Endothelial cell of umbilical vein (primary cell): ENCODE measurements around the gene NKX3-2. TPM values are rescaled to one million over a fixed set of nuclear protein-coding genes. Genes with fewer than 3 reads are reported as not detected.

Experiments used
- BruUV-seq: library from RNA; stranded (reverse); fragments of 400-500 nt; replicated peaks from 2 replicates; lab custom pipeline; 2021; lab: Mats Ljungman, UMichigan
- CTCF ChIA-PET: fragments of 300-600, 350-600 bp; sonication (Branson Sonifier 250); formaldehyde crosslinking; loops from one replicate; lab custom pipeline; 2021; ENCODE audit warnings: antibody characterized with exemption, inconsistent platforms; lab: Charles Lee
- POLR2A ChIA-PET: fragments of 300-600, 350-600 bp; sonication (Branson Sonifier 250); formaldehyde crosslinking; loops from one replicate; lab custom pipeline; 2021; ENCODE audit warnings: antibody characterized with exemption, inconsistent platforms; lab: Charles Lee
- DNase-seq: peaks from one replicate; pipeline ENCODE4 v3.0.0-alpha.2; 2011; ENCODE audit warnings: low read depth, low spot score
- FAIRE-seq: peaks from 2 replicates; lab custom pipeline; 2011; peaks lifted over from hg19 to GRCh38; lab: Jason Lieb, UNC
- H2AFZ ChIP-seq: 2 replicates; pipeline ENCODE4 v1.6.0; 2012; ENCODE audit warnings: low read depth, low read length, control low read depth, inconsistent platforms
- H3K27ac ChIP-seq: 2 replicates; pipeline ENCODE4 v1.5.1; 2011; ENCODE audit warnings: low read depth, mild to moderate bottlenecking, control low read depth, low read length, moderate library complexity; ENCODE audit not compliant: insufficient read depth
- H3K27me3 ChIP-seq, 2 experiments: 2 replicates each; pipeline versions ENCODE4 v1.6.0 to v1.6.1; 2011; ENCODE audit warnings: low read length in 2 of 2, mixed read lengths in 1 of 2; ENCODE audit not compliant: control insufficient read depth in 2 of 2, insufficient read depth in 2 of 2
- H3K36me3 ChIP-seq, 2 experiments: 2 replicates in 1 of 2; 3 replicates in 1 of 2; pipeline ENCODE4 v1.5.1; 2011; ENCODE audit warnings: low read length in 2 of 2, mild to moderate bottlenecking in 1 of 2, moderate library complexity in 1 of 2; ENCODE audit not compliant: control insufficient read depth in 2 of 2, insufficient read depth in 2 of 2; ENCODE audit errors: extremely low read depth in 1 of 2
- H3K4me1 ChIP-seq: 3 replicates; pipeline ENCODE4 v1.5.1; 2011; ENCODE audit warnings: mild to moderate bottlenecking, low read length; ENCODE audit not compliant: control insufficient read depth, insufficient read depth; ENCODE audit errors: extremely low read depth
- H3K4me2 ChIP-seq: 2 replicates; pipeline ENCODE4 v1.6.1; 2011; ENCODE audit warnings: low read length, control low read depth, mixed read lengths; ENCODE audit not compliant: insufficient read depth
- H3K4me3 ChIP-seq, 3 experiments: fragments of 200-600 bp in 1 of 3; sonication (generic), shearing (Covaris generic) in 1 of 3; replicated peaks in 1 of 3; 2 replicates each; pipeline ENCODE4 v1.5.1; 2011 to 2016; ENCODE audit warnings: control low read depth in 3 of 3, low read length in 3 of 3, mild to moderate bottlenecking in 2 of 3, inconsistent platforms in 1 of 3, low read depth in 1 of 3, moderate library complexity in 1 of 3; ENCODE audit not compliant: insufficient read depth in 1 of 3
- H3K79me2 ChIP-seq: 2 replicates; pipeline ENCODE4 v1.6.0; 2012; ENCODE audit warnings: low read length, inconsistent platforms; ENCODE audit not compliant: control insufficient read depth, insufficient read depth
- H3K9ac ChIP-seq: replicated peaks from 2 replicates; pipeline ENCODE3; 2011; ENCODE audit warnings: low read length, control low read depth; ENCODE audit not compliant: insufficient read depth; ENCODE audit errors: extremely low read depth
- H3K9me1 ChIP-seq: replicated peaks from 3 replicates; pipeline ENCODE4 v1.6.0; 2011; ENCODE audit warnings: mild to moderate bottlenecking, low read length; ENCODE audit not compliant: control insufficient read depth, insufficient read depth; ENCODE audit errors: extremely low read depth
- H3K9me3 ChIP-seq: replicated peaks from 2 replicates; pipeline ENCODE4 v1.5.1; 2012; ENCODE audit warnings: low read length, inconsistent platforms; ENCODE audit not compliant: control insufficient read depth, insufficient read depth
- H4K20me1 ChIP-seq: replicated peaks from 2 replicates; pipeline ENCODE3; 2011; ENCODE audit warnings: mild to moderate bottlenecking, low read length; ENCODE audit not compliant: control insufficient read depth, insufficient read depth; ENCODE audit errors: extremely low read depth
- EZH2 ChIP-seq: IDR thresholded peaks from 2 replicates; pipeline ENCODE4 v1.6.1; 2012; ENCODE audit warnings: borderline replicate concordance, low read depth, mild to moderate bottlenecking, moderate library complexity, low read length, inconsistent platforms; ENCODE audit not compliant: severe bottlenecking
- FOS ChIP-seq: IDR thresholded peaks from 2 replicates; pipeline ENCODE4 v1.6.1; 2011; ENCODE audit warnings: mild to moderate bottlenecking, low read length, moderate library complexity, borderline replicate concordance; ENCODE audit not compliant: insufficient read depth
- GATA2 ChIP-seq: IDR thresholded peaks from 2 replicates; pipeline ENCODE4 v1.7.0; 2011; ENCODE audit warnings: low read depth, mild to moderate bottlenecking, moderate library complexity, mixed read lengths, low read length; ENCODE audit not compliant: insufficient read length, insufficient read depth
- JUN ChIP-seq: IDR thresholded peaks from 2 replicates; pipeline ENCODE4 v1.6.1; 2011; ENCODE audit warnings: borderline replicate concordance, low read depth; ENCODE audit not compliant: insufficient read length, insufficient read depth
- MAX ChIP-seq: IDR thresholded peaks from 2 replicates; pipeline ENCODE4 v1.6.1; 2011; ENCODE audit not compliant: insufficient read depth, insufficient read length
- MYC ChIP-seq: IDR thresholded peaks from one replicate; pipeline ENCODE4 v1.6.1; 2011; ENCODE audit warnings: mild to moderate bottlenecking, low read depth, low read length
- POLR2A ChIP-seq: IDR thresholded peaks from 2 replicates; pipeline ENCODE4 v1.6.1; 2012; ENCODE audit warnings: low read depth, mild to moderate bottlenecking, control low read depth, low read length
- POLR2AphosphoS5 ChIP-seq: IDR thresholded peaks from 2 replicates; pipeline ENCODE4 v1.6.1; 2012; ENCODE audit warnings: low read depth, mild to moderate bottlenecking, control low read depth, low read length, moderate library complexity; ENCODE audit not compliant: insufficient read depth
- dilution Hi-C: fragments of 300-500 bp; cut with MboI; formaldehyde crosslinking; loops from one replicate; pipeline ENCODE4 v1.15.0; 2019; ENCODE audit warnings: low sequenced_read_pairs; ENCODE audit not compliant: extremely low pct_ligation_motif_present
- intact Hi-C: fragments of 100-400 bp; cut with micrococcal nuclease; formaldehyde crosslinking; loops from one replicate; pipeline ENCODE4 v1.10.0; 2022
- polyA plus RNA-seq, 4 experiments: library from polyadenylated mRNA; depleted of rRNA in 3 of 4; stranded (reverse) in 3 of 4; unstranded in 1 of 4; fragments of >200 nt; gene quantifications; 2 replicates each; pipeline versions ENCODE4 v1.2.1 to v1.2.3, GENCODE V29; 2011 to 2012; ENCODE audit warnings: missing spikeins in 1 of 4
- total RNA-seq: library from RNA; stranded (reverse); gene quantifications from 2 replicates; pipeline ENCODE4 v1.2.3, GENCODE V29; 2021
- TF ChIP-seq, protein P1 (sequence below), 2 donors: IDR thresholded peaks; 1 replicate in 1 of 2; 2 replicates in 1 of 2; pipeline ENCODE4 v1.5.1; 2011; ENCODE audit warnings: low read length in 2 of 2, mild to moderate bottlenecking in 2 of 2, moderate library complexity in 2 of 2, control low read depth in 1 of 2, inconsistent platforms in 1 of 2, low read depth in 1 of 2; ENCODE audit not compliant: insufficient read depth in 1 of 2; ENCODE audit errors: extremely low read depth in 1 of 2

NKX3-2 gene
- total and polyA plus RNA-seq, 2 donors (not counting 3 experiments of a cell fraction or from before 2014, with no cell fraction given), result not detected

GRCh38 chr4:13496605-13497004 lies 47.7 kb downstream of the NKX3-2 start:
- intact Hi-C loops, result no loop called here
- H3K4me2 ChIP-seq, result no peak overlapping the region
- H3K27ac ChIP-seq, result no peak overlapping the region
- no peaks in the 10 kb centered on the region for H3K9me1 ChIP-seq
- ChIA-PET POLR2A (no interaction called here), CTCF (no interaction called here)
- H3K4me1 ChIP-seq, result no peaks in the 10 kb centered on the region
- H2AFZ ChIP-seq, result no peak overlapping the region
- no peak for DNase-seq
- no peaks in the 10 kb centered on the region for H3K36me3 ChIP-seq
- no TSS peak for BruUV-seq
- H3K79me2 ChIP-seq, result no peaks in the 10 kb centered on the region
- TF ChIP-seq JUN (no peak), FOS (no peak), EZH2 (no peak), POLR2AphosphoS5 (no peak), MYC (no peak)
- TF ChIP-seq, protein P1, sequence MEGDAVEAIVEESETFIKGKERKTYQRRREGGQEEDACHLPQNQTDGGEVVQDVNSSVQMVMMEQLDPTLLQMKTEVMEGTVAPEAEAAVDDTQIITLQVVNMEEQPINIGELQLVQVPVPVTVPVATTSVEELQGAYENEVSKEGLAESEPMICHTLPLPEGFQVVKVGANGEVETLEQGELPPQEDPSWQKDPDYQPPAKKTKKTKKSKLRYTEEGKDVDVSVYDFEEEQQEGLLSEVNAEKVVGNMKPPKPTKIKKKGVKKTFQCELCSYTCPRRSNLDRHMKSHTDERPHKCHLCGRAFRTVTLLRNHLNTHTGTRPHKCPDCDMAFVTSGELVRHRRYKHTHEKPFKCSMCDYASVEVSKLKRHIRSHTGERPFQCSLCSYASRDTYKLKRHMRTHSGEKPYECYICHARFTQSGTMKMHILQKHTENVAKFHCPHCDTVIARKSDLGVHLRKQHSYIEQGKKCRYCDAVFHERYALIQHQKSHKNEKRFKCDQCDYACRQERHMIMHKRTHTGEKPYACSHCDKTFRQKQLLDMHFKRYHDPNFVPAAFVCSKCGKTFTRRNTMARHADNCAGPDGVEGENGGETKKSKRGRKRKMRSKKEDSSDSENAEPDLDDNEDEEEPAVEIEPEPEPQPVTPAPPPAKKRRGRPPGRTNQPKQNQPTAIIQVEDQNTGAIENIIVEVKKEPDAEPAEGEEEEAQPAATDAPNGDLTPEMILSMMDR (IDR thresholded peaks at IDR 0.05; ENCODE audit: extremely low read depth in 1 of 2, insufficient read depth in 1 of 2, low read depth in 1 of 2, low read length in 2 of 2), result no peak
- H3K9me3 ChIP-seq, result no peaks in the 10 kb centered on the region
- H4K20me1 ChIP-seq, result no peaks in the 10 kb centered on the region
- H3K9ac ChIP-seq, result no peak overlapping the region
- dilution Hi-C loops, result no loop called here
- H3K4me3 ChIP-seq, result no peak overlapping the region
- peaks cover 11 to 37% of the 10 kb centered on the region in 2 experiments for H3K27me3 ChIP-seq
- no peak for FAIRE-seq

GRCh38 chr4:13495753-13496152 lies 48.6 kb downstream of the NKX3-2 start:
- no peaks in the 10 kb centered on the region for H3K4me1 ChIP-seq
- intact Hi-C loops, result no loop called here
- H4K20me1 ChIP-seq, result no peaks in the 10 kb centered on the region
- no peak overlapping the region for H3K4me2 ChIP-seq
- dilution Hi-C loops, result no loop called here
- no peaks in the 10 kb centered on the region for H3K9me1 ChIP-seq
- no peaks in the 10 kb centered on the region for H3K79me2 ChIP-seq
- FAIRE-seq, result peak; percentile 18
- BruUV-seq, result no TSS peak
- no peak overlapping the region for H3K9ac ChIP-seq
- CTCF ChIA-PET, result interaction anchor here (1.8 kb wide), 1 partner anchor 14 kb away, joined by 6 read pairs; no protein-coding TSS in a partner anchor
- H3K27ac ChIP-seq, result no peak overlapping the region
- no peak for DNase-seq
- no peak overlapping the region for H3K4me3 ChIP-seq
- POLR2A ChIA-PET, result no interaction called here
- peaks cover 15 to 35% of the 10 kb centered on the region in 2 experiments for H3K27me3 ChIP-seq
- H3K36me3 ChIP-seq, result no peaks in the 10 kb centered on the region
- no peaks in the 10 kb centered on the region for H3K9me3 ChIP-seq
- no peak overlapping the region for H2AFZ ChIP-seq
- TF ChIP-seq JUN (no peak), GATA2 (no peak), MYC (no peak), MAX (no peak), POLR2AphosphoS5 (no peak), FOS (no peak), EZH2 (no peak), POLR2A (no peak)
- TF ChIP-seq, protein P1 (IDR thresholded peaks at IDR 0.05; ENCODE audit: extremely low read depth in 1 of 2, insufficient read depth in 1 of 2, low read depth in 1 of 2, low read length in 2 of 2), result no peak
